H1 (cell line): ENCODE results near the gene OXER1. TPM values are rescaled to one million over a fixed set of nuclear protein-coding genes. Genes with fewer than 3 reads are reported as not detected.

Source experiments
- CTCF ChIA-PET: fragments of 300-600 bp; sonication (Branson Sonifier 250); formaldehyde crosslinking; loops from one replicate; lab custom pipeline; 2021; ENCODE audit not compliant: partially characterized antibody; lab: Charles Lee
- POLR2A ChIA-PET: fragments of 300-600 bp; sonication (Branson Sonifier 250); formaldehyde crosslinking; loops from one replicate; lab custom pipeline; 2021; ENCODE audit warnings: inconsistent platforms; ENCODE audit not compliant: partially characterized antibody; lab: Charles Lee
- DNase-seq, 2 experiments: peaks; one replicate each; pipeline versions ENCODE4 v3.0.0 to v3.0.0-alpha.2; 2010 to 2022; ENCODE audit warnings: low spot score in 2 of 2, low read depth in 1 of 2, mixed read lengths in 1 of 2
- FAIRE-seq: peaks from 2 replicates; lab custom pipeline; 2011; peaks lifted over from hg19 to GRCh38; lab: Jason Lieb, UNC
- H2AFZ ChIP-seq: 2 replicates; pipeline ENCODE4 v1.8.1; 2012; ENCODE audit warnings: low read length, inconsistent platforms
- H2AK5ac ChIP-seq: 2 replicates; pipeline ENCODE4 v1.6.1; 2013; ENCODE audit warnings: low read depth, low read length
- H2BK120ac ChIP-seq: replicated peaks from 2 replicates; pipeline ENCODE3; 2013; ENCODE audit warnings: low read depth, low read length, inconsistent platforms
- H2BK12ac ChIP-seq: 2 replicates; pipeline ENCODE4 v1.6.1; 2013; ENCODE audit warnings: low read depth, low read length
- H2BK15ac ChIP-seq: 2 replicates; pipeline ENCODE4 v1.6.1; 2013; ENCODE audit warnings: low read length
- H2BK20ac ChIP-seq: 2 replicates; pipeline ENCODE4 v1.6.1; 2013; ENCODE audit warnings: low read length
- H2BK5ac ChIP-seq: 2 replicates; pipeline ENCODE4 v1.6.1; 2013; ENCODE audit warnings: low read depth, low read length
- H3K14ac ChIP-seq: 2 replicates; pipeline ENCODE4 v1.6.1; 2013; ENCODE audit warnings: inconsistent platforms; ENCODE audit not compliant: insufficient read length
- H3K18ac ChIP-seq: 2 replicates; pipeline ENCODE4 v1.6.1; 2013; ENCODE audit warnings: low read length; ENCODE audit errors: extremely low read depth
- H3K23ac ChIP-seq: 2 replicates; pipeline ENCODE4 v1.6.1; 2013; ENCODE audit warnings: inconsistent platforms; ENCODE audit not compliant: insufficient read length
- H3K23me2 ChIP-seq: 2 replicates; pipeline ENCODE4 v1.6.1; 2013; ENCODE audit warnings: low read depth, low read length
- H3K27ac ChIP-seq: 2 replicates; pipeline ENCODE4 v1.6.1; 2011; ENCODE audit warnings: low read depth, low read length, inconsistent platforms
- H3K27me3 ChIP-seq, 4 experiments: replicated peaks in 1 of 4; 1 replicate in 1 of 4; 2 replicates in 3 of 4; pipeline versions ENCODE4 v1.6.1 to v1.8.1; 2011 to 2013; ENCODE audit warnings: low read length in 3 of 4, mild to moderate bottlenecking in 3 of 4, inconsistent platforms in 2 of 4, mixed read lengths in 2 of 4, moderate library complexity in 1 of 4; ENCODE audit not compliant: control insufficient read depth in 3 of 4, insufficient read depth in 3 of 4; ENCODE audit errors: extremely low read depth in 1 of 4
- H3K36me3 ChIP-seq, 4 experiments: 2 replicates each; pipeline versions ENCODE4 v1.6.1 to v1.8.1; 2011 to 2013; ENCODE audit warnings: mild to moderate bottlenecking in 4 of 4, low read length in 3 of 4, moderate library complexity in 2 of 4, control low read depth in 1 of 4, inconsistent platforms in 1 of 4; ENCODE audit not compliant: insufficient read depth in 4 of 4, control insufficient read depth in 2 of 4
- H3K4ac ChIP-seq: replicated peaks from 2 replicates; pipeline ENCODE3; 2013; ENCODE audit warnings: low read length, low read depth, mixed read lengths, inconsistent platforms; ENCODE audit not compliant: insufficient read length
- H3K4me1 ChIP-seq, 4 experiments: replicated peaks in 1 of 4; 1 replicate in 1 of 4; 2 replicates in 3 of 4; pipeline versions ENCODE4 v1.6.1 to v1.8.1; 2011 to 2013; ENCODE audit warnings: low read length in 3 of 4, inconsistent platforms in 2 of 4, mixed read lengths in 1 of 4; ENCODE audit not compliant: insufficient read depth in 4 of 4, control insufficient read depth in 3 of 4
- H3K4me2 ChIP-seq, 2 experiments: 2 replicates each; pipeline versions ENCODE4 v1.6.1 to v1.8.1; 2011 to 2013; ENCODE audit warnings: low read depth in 2 of 2, low read length in 2 of 2, control low read depth in 1 of 2, inconsistent platforms in 1 of 2, mild to moderate bottlenecking in 1 of 2; ENCODE audit not compliant: insufficient read depth in 1 of 2
- H3K4me3 ChIP-seq, 4 experiments: fragments of 200-600, 300-600 bp in 1 of 4; sonication (generic), shearing (Covaris generic), sonication (Bioruptor Twin) in 1 of 4; 2 replicates each; pipeline versions ENCODE4 v1.5.1 to v1.8.1; 2011 to 2016; ENCODE audit warnings: low read length in 4 of 4, low read depth in 3 of 4, control low read depth in 2 of 4, inconsistent platforms in 2 of 4, mild to moderate bottlenecking in 2 of 4, mixed read lengths in 1 of 4, moderate library complexity in 1 of 4; ENCODE audit not compliant: insufficient read depth in 2 of 4; ENCODE audit errors: extremely low read depth in 1 of 4
- H3K56ac ChIP-seq: replicated peaks from 2 replicates; pipeline ENCODE3; 2013; ENCODE audit warnings: low read depth, mild to moderate bottlenecking, mixed read lengths, low read length, inconsistent platforms; ENCODE audit not compliant: insufficient read length
- H3K79me1 ChIP-seq: 2 replicates; pipeline ENCODE4 v1.6.1; 2013; ENCODE audit warnings: low read depth, low read length, control low read depth
- H3K79me2 ChIP-seq, 2 experiments: 2 replicates each; pipeline versions ENCODE4 v1.6.1 to v1.8.1; 2012 to 2013; ENCODE audit warnings: low read length in 2 of 2, mild to moderate bottlenecking in 2 of 2, inconsistent platforms in 1 of 2; ENCODE audit not compliant: insufficient read depth in 2 of 2, control insufficient read depth in 1 of 2
- H3K9ac ChIP-seq, 4 experiments: replicated peaks in 1 of 4; 1 replicate in 1 of 4; 2 replicates in 3 of 4; pipeline versions ENCODE4 v1.6.1 to v1.8.1; 2011 to 2013; ENCODE audit warnings: low read depth in 3 of 4, low read length in 3 of 4, control low read depth in 2 of 4, mild to moderate bottlenecking in 2 of 4, moderate library complexity in 2 of 4, inconsistent platforms in 1 of 4; ENCODE audit errors: extremely low read depth in 1 of 4
- H3K9me3 ChIP-seq, 2 experiments: 2 replicates each; pipeline versions ENCODE4 v1.6.1 to v1.8.1; 2012 to 2013; ENCODE audit warnings: mild to moderate bottlenecking in 2 of 2, moderate library complexity in 2 of 2, control low read depth in 1 of 2, inconsistent platforms in 1 of 2, low read depth in 1 of 2, low read length in 1 of 2, mixed read lengths in 1 of 2; ENCODE audit not compliant: insufficient read depth in 2 of 2
- H4K20me1 ChIP-seq, 2 experiments: replicated peaks in 1 of 2; 2 replicates each; pipeline versions ENCODE3 to v1.8.1; 2011 to 2013; ENCODE audit warnings: inconsistent platforms in 2 of 2, low read length in 2 of 2, mild to moderate bottlenecking in 1 of 2; ENCODE audit not compliant: insufficient read depth in 2 of 2, control insufficient read depth in 1 of 2
- H4K5ac ChIP-seq: 2 replicates; pipeline ENCODE4 v1.6.1; 2013; ENCODE audit warnings: low read length, low read depth, mixed read lengths, inconsistent platforms; ENCODE audit not compliant: insufficient read length
- H4K8ac ChIP-seq: 2 replicates; pipeline ENCODE4 v1.8.0; 2013; ENCODE audit warnings: mild to moderate bottlenecking, moderate library complexity, low read length, inconsistent platforms; ENCODE audit not compliant: insufficient read depth; ENCODE audit errors: extremely low read depth
- H4K91ac ChIP-seq: replicated peaks from 2 replicates; pipeline ENCODE3; 2013; ENCODE audit warnings: low read length, mixed read lengths, inconsistent platforms; ENCODE audit not compliant: insufficient read length
- CEBPB ChIP-seq: IDR thresholded peaks from 2 replicates; pipeline ENCODE4 v1.6.1; 2012; ENCODE audit warnings: low read depth, low read length
- CREB1 ChIP-seq: IDR thresholded peaks from 2 replicates; pipeline ENCODE4 v1.6.1; 2012; ENCODE audit warnings: inconsistent platforms
- HDAC6 ChIP-seq: IDR thresholded peaks from one replicate; pipeline ENCODE4 v1.7.1; 2012; ENCODE audit warnings: low read depth, mild to moderate bottlenecking, inconsistent platforms, low read length, moderate library complexity
- RNF2 ChIP-seq: fragments of 200-900, 300-1000 bp; sonication (generic); IDR thresholded peaks from 2 replicates; pipeline ENCODE4 v1.7.1; 2016; ENCODE audit warnings: borderline replicate concordance, low read depth, mild to moderate bottlenecking, antibody characterized with exemption, low read length; ENCODE audit not compliant: poor library complexity, severe bottlenecking; ENCODE audit errors: missing control alignments
- TEAD4 ChIP-seq: IDR thresholded peaks from 2 replicates; pipeline ENCODE4 v1.6.1; 2012; ENCODE audit warnings: low read depth, low read length, inconsistent platforms, mixed read lengths
- WGBS, 2 experiments: shearing (Covaris generic) in 1 of 2; methylation state at CpG; one replicate each; pipeline versions ENCODE4 v1.1.6 to v1.1.7; 2013 to 2015; ENCODE audit warnings: low lambda C conversion rate in 2 of 2, mixed read lengths in 2 of 2, inconsistent platforms in 1 of 2, low coverage in 1 of 2, missing lambda C conversion rate in 1 of 2; ENCODE audit not compliant: insufficient replicate concordance in 2 of 2, insufficient coverage in 1 of 2, insufficient read length in 1 of 2; ENCODE audit errors: extremely low coverage in 1 of 2, missing lambda C conversion rate in 1 of 2; 5-methylcytosine and 5-hydroxymethylcytosine counted together
- polyA plus RNA-seq, 7 experiments: library from polyadenylated mRNA; depleted of rRNA in 3 of 7; stranded (reverse) in 5 of 7; unstranded in 2 of 7; fragments of >200 nt in 5 of 7; fragments of 200-250 nt in 2 of 7; gene quantifications; 1 replicate in 5 of 7; 2 replicates in 1 of 7; 4 replicates in 1 of 7; pipeline versions ENCODE4 v1.2.1 to v1.2.3, GENCODE V29; 2011 to 2013; ENCODE audit warnings: missing spikeins in 2 of 7, mixed read lengths in 2 of 7
- total RNA-seq: library from RNA; stranded (reverse); fragmentation: NEBNext Ultra II Directional; extraction: Animal tissue kit (Norgen Biotek cat#: 25700); gene quantifications from 2 replicates; pipeline ENCODE4 v1.2.1, GENCODE V29; 2021

OXER1 gene
- total and polyA plus RNA-seq, 2 of the 8 experiments (the other 6 are each of a cell fraction or from before 2014, with no cell fraction given) = 1.2 to 2.9 TPM

DNA sequence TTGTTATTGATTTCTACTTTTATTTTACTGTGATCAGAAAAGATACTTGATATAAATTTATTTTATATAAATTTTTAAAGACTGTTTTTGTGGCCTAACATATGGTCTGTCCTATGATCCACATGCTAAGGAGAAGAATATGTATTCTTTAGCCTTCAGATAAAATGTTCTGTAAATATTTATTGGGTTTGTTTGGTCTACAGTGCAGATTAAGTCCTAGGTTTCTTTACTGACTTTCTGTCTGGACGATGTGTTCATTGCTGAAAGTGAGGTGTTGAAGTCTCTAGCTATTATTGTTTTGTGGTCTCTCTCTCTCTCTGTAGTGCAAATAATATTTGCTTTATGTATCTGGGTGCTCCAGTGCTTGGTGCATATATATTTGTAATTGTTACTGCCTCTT is 30.1 kb downstream of the OXER1 start:
- Histone ChIP-seq H2BK12ac (no peak overlapping the region), H3K4ac (no peak overlapping the region), H3K79me1 (peaks cover 4% of the 10 kb centered on the region; the same call in 1 of the 2 replicates), H2BK5ac (no peak overlapping the region), H4K8ac (no peak overlapping the region), H3K36me3 (peaks cover 0 to 9% (median 1%) of the 10 kb centered on the region in 4 experiments; a peak in 3 of 8 replicates), H4K91ac (no peak overlapping the region), H3K18ac (no peak overlapping the region), H2BK20ac (no peak overlapping the region), H3K4me1 (peaks cover 0 to 4% (median 2%) of the 10 kb centered on the region in 4 experiments; a peak in 1 of 7 replicates), H3K9me3 (no peaks in the 10 kb centered on the region; a peak in 1 of 4 replicates), H4K20me1 (no peaks in the 10 kb centered on the region), H3K14ac (no peak overlapping the region), H3K4me3 (no peak overlapping the region), H2BK120ac (no peak overlapping the region), H3K9ac (no peak overlapping the region), H4K5ac (no peak overlapping the region), H3K4me2 (no peak overlapping the region), H3K27me3 (no peaks in the 10 kb centered on the region), H3K79me2 (no peaks in the 10 kb centered on the region), H2AK5ac (no peak overlapping the region), H2BK15ac (no peak overlapping the region), H3K56ac (no peak overlapping the region), H3K27ac (no peak overlapping the region), H3K23me2 (no peaks in the 10 kb centered on the region), H3K23ac (no peak overlapping the region), H2AFZ (no peak overlapping the region)
- 90% methylated on average over 1 of the region's 1 CpG; no CpG with 5 or more reads in 1 of the 2 experiments for WGBS, 2 experiments
- FAIRE-seq = no peak
- TF ChIP-seq RNF2 (no peak), HDAC6 (no peak), CREB1 (no peak), TEAD4 (no peak), CEBPB (no peak)
- CTCF ChIA-PET = interaction anchor here (0.6 kb wide), 1 partner anchor 1065 kb away, joined by 3 read pairs; no protein-coding TSS in a partner anchor
- no peak for DNase-seq
- POLR2A ChIA-PET = no interaction called here
